Gastroesophageal sphincter (tissue), 3 donors: ENCODE data around the gene ABR.

Experiments used
- CTCF ChIP-seq, 4 experiments: fragments of 200-600 bp in 2 of 4; fragments of 450-650 bp in 2 of 4; sonication (generic) in 1 of 4; IDR thresholded peaks; one replicate each; pipeline ENCODE4 v1.5.1; 2017 to 2019; ENCODE audit warnings: antibody characterized with exemption in 4 of 4, mild to moderate bottlenecking in 2 of 4, moderate library complexity in 2 of 4
- EP300 ChIP-seq: sonication (generic); formaldehyde crosslinking; IDR thresholded peaks from one replicate; pipeline ENCODE4 v1.6.1; 2017; ENCODE audit warnings: antibody characterized with exemption, mild to moderate bottlenecking
- POLR2A ChIP-seq, 2 donors: fragments of 450-650 bp; IDR thresholded peaks; one replicate each; pipeline ENCODE4 v1.6.1; 2017; ENCODE audit warnings: antibody characterized with exemption in 2 of 2, mild to moderate bottlenecking in 2 of 2, moderate library complexity in 1 of 2
- POLR2AphosphoS5 ChIP-seq: sonication (generic); formaldehyde crosslinking; IDR thresholded peaks from one replicate; pipeline ENCODE4 v1.6.1; 2017; ENCODE audit warnings: antibody characterized with exemption

- no peak for TF ChIP-seq CTCF (IDR thresholded peaks at IDR 0.05)
- no peak for TF ChIP-seq EP300
- TF ChIP-seq POLR2A (IDR thresholded peaks at IDR 0.05): no peak
- no peak for TF ChIP-seq POLR2AphosphoS5
Observed at GRCh38 chr17:1154704-1155103, 25.1 kb downstream of the ABR start.
